Upper lobe of right lung (tissue), 1 donor: ENCODE data around the gene THOC7. TPM values are rescaled to one million over a fixed set of nuclear protein-coding genes. Genes with fewer than 3 reads are reported as not detected.

Source experiments
- ATAC-seq: fragments of 200-7000 bp; cut with Tn5 transposase; one replicate; pipeline ENCODE4 v1.9.1; 2020; ENCODE audit warnings: mild to moderate bottlenecking, moderate library complexity
- DNase-seq: peaks from one replicate; pipeline ENCODE4 v3.0.0-alpha.2; 2020
- H3K27ac ChIP-seq: fragments of 200-600 bp; one replicate; pipeline ENCODE4 v1.8.0; 2022
- H3K27me3 ChIP-seq: fragments of 200-600 bp; one replicate; pipeline ENCODE4 v1.8.0; 2022; ENCODE audit warnings: mild to moderate bottlenecking
- H3K36me3 ChIP-seq: fragments of 200-600 bp; one replicate; pipeline ENCODE4 v1.8.0; 2022
- H3K4me1 ChIP-seq: fragments of 200-600 bp; one replicate; pipeline ENCODE4 v1.8.0; 2022
- H3K4me3 ChIP-seq: fragments of 200-600 bp; one replicate; pipeline ENCODE4 v1.8.0; 2022; ENCODE audit warnings: mild to moderate bottlenecking
- H3K9me3 ChIP-seq: fragments of 200-600 bp; one replicate; pipeline ENCODE4 v1.8.0; 2022
- intact Hi-C: fragments of 100-400 bp; cut with DNase I; formaldehyde crosslinking; loops from one replicate; pipeline ENCODE4 v1.11.0; 2022
- total RNA-seq: library from RNA; stranded (reverse); fragmentation: NEBNext Ultra II Directional; extraction: Animal tissue kit (Norgen Biotek cat#: 25700); gene quantifications from one replicate; pipeline ENCODE4 v1.2.1, GENCODE V29; 2021
- TF ChIP-seq, protein P1 (sequence below): fragments of 200-600 bp; IDR thresholded peaks from one replicate; pipeline ENCODE4 v1.8.0; 2022; ENCODE audit warnings: antibody characterized with exemption
- donor health status: DM: no; HTN: yes; CAD: no; lungs with severe emphysema.

The THOC7 gene
- total RNA-seq, 1 donor from 2014 or later: 46.9 TPM

DNA sequence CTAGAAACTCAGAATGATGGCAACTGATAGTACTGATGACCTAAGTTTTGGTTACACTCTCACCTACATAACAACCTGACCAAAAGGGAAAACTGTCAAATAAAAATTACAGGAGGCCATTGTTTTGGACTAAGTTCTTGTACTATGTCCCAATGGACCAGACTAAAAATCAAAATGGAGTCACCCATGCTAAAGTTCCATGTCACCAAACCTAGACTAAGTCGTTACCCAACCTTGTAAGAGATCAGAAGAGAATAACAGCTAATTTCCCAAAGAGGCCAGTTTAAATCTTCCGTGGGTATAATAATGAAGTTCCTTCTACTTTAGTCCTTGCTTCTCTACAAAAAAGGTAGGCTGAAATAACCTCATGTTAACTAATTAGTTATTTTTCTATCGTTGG, 12.3 kb downstream of the THOC7 start:
- no peaks in the 10 kb centered on the region for H3K9me3 ChIP-seq
- no peak overlapping the region for H3K4me3 ChIP-seq
- DNase-seq: no peak
- TF ChIP-seq, protein P1, sequence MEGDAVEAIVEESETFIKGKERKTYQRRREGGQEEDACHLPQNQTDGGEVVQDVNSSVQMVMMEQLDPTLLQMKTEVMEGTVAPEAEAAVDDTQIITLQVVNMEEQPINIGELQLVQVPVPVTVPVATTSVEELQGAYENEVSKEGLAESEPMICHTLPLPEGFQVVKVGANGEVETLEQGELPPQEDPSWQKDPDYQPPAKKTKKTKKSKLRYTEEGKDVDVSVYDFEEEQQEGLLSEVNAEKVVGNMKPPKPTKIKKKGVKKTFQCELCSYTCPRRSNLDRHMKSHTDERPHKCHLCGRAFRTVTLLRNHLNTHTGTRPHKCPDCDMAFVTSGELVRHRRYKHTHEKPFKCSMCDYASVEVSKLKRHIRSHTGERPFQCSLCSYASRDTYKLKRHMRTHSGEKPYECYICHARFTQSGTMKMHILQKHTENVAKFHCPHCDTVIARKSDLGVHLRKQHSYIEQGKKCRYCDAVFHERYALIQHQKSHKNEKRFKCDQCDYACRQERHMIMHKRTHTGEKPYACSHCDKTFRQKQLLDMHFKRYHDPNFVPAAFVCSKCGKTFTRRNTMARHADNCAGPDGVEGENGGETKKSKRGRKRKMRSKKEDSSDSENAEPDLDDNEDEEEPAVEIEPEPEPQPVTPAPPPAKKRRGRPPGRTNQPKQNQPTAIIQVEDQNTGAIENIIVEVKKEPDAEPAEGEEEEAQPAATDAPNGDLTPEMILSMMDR: no peak
- H3K36me3 ChIP-seq: no peaks in the 10 kb centered on the region
- H3K27me3 ChIP-seq: no peaks in the 10 kb centered on the region
- no peak overlapping the region for H3K27ac ChIP-seq
- intact Hi-C loops: no loop called here
- no peaks in the 10 kb centered on the region for H3K4me1 ChIP-seq
- no peak for ATAC-seq

- Histone ChIP-seq H3K9me3 (no peaks in the 10 kb centered on the region), H3K27me3 (no peaks in the 10 kb centered on the region), H3K4me3 (no peak overlapping the region), H3K36me3 (no peaks in the 10 kb centered on the region), H3K4me1 (no peaks in the 10 kb centered on the region), H3K27ac (no peak overlapping the region)
- DNase-seq (no peak), ATAC-seq (no peak)
- TF ChIP-seq, protein P1: no peak
- intact Hi-C loops: no loop called here
Measured at GRCh38 chr3:63849175-63849574, 14.4 kb downstream of the THOC7 start.

DNA sequence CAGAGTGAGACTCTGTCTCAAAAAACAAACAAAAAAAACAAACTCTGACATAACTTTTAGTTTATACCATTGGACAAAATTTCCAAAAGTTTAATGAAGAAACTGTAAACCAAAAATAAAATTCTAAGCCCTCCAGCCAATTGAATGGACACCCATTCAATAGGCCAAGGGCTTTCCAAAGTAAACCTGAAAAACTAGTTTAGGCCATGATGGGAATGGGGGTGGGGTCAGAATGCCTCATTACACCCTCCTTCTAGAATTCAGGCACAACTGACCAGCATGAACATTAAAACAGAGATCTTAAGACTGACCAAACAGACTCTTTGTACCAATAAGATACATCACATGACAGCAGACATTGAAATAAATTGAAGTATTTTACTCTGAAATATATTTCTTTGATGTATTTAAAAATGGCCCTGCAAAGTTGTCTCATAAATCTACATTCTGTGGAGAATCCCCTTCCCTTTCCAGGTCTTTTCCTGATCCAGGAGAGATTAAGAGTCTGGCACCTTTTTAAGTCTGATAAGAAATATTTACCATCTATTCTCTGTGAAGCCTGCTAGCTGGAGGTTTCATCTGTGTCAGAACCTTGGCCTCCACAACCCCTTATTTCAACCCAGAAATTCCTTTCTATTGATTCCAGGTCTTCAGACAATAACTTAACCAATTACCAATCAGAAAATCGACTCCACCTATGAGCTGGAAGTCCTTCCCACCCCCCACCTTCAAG, 15.7 kb downstream of the THOC7 start:
- Histone ChIP-seq H3K4me1 (no peaks in the 10 kb centered on the region), H3K27ac (no peak overlapping the region), H3K4me3 (no peak overlapping the region), H3K36me3 (no peaks in the 10 kb centered on the region), H3K9me3 (no peaks in the 10 kb centered on the region), H3K27me3 (no peaks in the 10 kb centered on the region)
- DNase-seq (no peak), ATAC-seq (peak; percentile 44)
- TF ChIP-seq, protein P1: no peak
- intact Hi-C loops: no loop called here

DNA sequence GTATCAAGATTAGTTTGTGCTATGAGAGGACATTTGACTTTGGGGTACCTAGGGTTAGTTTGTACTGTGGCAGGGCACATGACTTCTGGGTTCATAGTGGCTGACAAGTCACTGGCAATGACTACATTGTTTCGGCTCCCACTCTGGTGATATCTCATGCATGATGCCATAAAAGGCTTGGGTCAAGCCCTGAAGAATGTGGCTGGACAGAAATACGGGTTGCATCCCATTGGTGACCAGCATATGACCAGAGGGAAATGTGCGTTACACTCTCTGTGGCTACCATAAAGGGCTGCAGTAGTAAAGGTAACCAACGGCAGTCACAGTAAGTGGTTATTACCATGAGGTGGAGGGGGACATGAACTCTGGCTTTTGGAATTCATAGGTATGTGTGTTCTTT, 18.4 kb downstream of the THOC7 start:
- ATAC-seq: no peak

DNA sequence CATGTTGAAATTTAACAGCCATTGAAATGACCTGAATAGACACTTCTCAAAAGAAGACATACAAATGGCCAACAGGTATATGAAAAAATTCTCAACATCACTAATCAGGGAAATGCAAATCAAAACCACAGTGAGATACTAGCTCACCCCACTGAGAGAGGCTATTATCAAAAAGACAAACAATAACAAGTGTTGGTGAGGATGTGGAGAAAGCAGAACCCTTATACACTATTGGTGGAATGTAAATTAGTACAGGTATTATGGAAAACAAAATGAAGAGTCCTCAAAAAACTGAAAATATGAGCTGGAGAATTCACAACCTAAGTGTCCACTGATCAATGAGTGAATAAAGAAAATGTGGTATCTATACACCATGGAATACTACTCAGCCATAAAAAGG, 21.5 kb downstream of the THOC7 start:
- intact Hi-C loops: no loop called here
- no peak overlapping the region for H3K4me3 ChIP-seq
- TF ChIP-seq, protein P1: no peak
- no peaks in the 10 kb centered on the region for H3K4me1 ChIP-seq
- no peaks in the 10 kb centered on the region for H3K27me3 ChIP-seq
- ATAC-seq (no peak), DNase-seq (no peak)
- H3K36me3 ChIP-seq: no peaks in the 10 kb centered on the region
- H3K27ac ChIP-seq: no peak overlapping the region
- no peaks in the 10 kb centered on the region for H3K9me3 ChIP-seq

More for the DNA sequence above, 18.4 kb downstream of the THOC7 start:
- TF ChIP-seq, protein P1: no peak
- H3K27me3 ChIP-seq: no peaks in the 10 kb centered on the region
- no peak overlapping the region for H3K4me3 ChIP-seq
- intact Hi-C loops: no loop called here
- no peak overlapping the region for H3K27ac ChIP-seq
- no peak for DNase-seq
- no peaks in the 10 kb centered on the region for H3K9me3 ChIP-seq
- no peaks in the 10 kb centered on the region for H3K36me3 ChIP-seq
- no peaks in the 10 kb centered on the region for H3K4me1 ChIP-seq
